GM21723 (cell line): ENCODE data around the gene CDK6.

Experiments used
- ATAC-seq: cut with Tn5 transposase; IDR thresholded peaks from one replicate; pipeline ENCODE4 v1.9.1; 2021; ENCODE audit warnings: mild to moderate bottlenecking, moderate library complexity; ENCODE audit not compliant: unreplicated experiment

CDK6 gene

GRCh38 chr7:92830027-92830426 is 6.3 kb downstream of the CDK6 start:
- no peak for ATAC-seq

DNA sequence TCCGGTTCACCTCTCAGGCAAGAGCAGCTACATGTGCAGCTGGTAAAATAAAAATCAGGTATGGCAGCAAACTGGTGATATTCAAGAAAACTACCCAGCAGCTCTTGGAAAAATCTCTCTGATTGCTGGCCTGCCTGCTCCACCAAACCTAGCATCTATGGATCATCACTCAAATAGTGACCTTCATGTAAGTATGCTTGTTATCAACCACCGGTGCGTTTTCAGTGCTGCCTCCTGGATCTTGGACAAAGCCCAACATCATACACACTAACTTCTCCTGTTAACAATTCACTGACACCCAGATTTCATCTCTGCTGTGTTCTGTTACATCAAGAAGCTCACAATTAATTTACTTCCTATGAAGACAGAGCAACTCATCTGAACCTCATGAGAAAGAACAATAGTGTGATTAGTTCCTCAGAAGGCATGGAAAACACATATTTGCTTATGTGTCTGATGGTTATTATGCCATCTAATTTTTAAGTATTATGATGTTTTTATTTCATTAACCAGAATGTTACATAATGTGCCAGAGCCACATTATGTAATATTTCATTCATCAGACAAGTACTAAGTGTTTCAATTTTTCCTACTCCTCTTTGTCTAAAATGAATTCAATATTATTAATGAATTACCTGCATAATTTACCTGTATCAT is 8.8 kb downstream of the CDK6 start:
- ATAC-seq = no peak

DNA sequence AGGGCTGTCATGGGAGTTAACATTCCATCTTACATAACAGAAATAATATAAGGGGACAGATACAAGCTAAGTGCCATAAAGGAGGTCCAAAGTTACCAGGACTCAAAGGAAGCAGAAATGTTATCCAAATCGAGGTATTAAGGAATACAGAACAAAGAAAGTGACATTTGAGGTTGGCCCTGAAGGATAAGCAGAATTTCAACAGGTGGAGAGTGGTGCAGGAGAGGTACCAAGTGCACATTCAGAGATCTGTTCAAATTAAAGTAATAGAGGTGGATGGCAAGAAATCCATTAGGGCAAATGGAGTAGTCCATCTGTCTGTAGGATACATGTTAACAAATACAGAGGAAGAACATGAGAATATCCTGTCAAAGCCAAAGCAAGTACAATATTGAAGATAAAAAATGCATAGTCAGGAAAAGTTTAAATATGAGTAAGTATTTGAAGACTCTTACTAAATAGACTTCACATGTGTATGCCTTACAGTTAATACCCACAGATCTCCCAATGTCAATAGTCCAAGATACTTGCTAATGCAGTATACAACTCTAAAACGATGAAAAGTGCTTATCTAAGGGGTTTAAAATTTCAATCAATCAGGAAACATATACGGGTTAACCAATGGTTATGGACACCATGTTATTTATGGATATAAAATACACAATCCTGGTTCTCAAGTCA is 10.0 kb downstream of the CDK6 start:
- no peak for ATAC-seq

GRCh38 chr7:92824901-92825480 is 11.4 kb downstream of the CDK6 start:
- ATAC-seq = no peak

DNA sequence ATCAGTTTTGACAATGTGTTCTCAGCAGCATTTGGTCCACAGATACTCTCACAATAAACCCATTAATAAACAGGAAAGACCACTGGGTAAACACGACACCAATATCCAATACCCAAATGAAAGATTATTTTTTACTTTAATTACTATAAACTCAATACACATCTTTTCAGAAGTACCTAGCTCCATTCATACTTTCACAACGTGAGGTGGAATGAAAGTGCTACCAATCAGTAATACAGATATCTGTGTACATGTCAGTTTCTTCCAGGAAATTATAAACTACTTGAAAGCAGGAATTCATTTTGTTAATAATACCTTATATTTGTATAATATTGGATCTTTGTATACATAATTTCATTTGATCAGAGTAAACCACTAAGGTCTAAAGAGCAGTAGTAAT is 11.9 kb downstream of the CDK6 start:
- no peak for ATAC-seq

- no peak for ATAC-seq
These were observed 13.3 kb downstream of the CDK6 start for GRCh38 chr7:92823042-92823441.

GRCh38 chr7:92820191-92820590 is 16.2 kb downstream of the CDK6 start:
- ATAC-seq = no peak

- ATAC-seq = no peak
These were observed 19.0 kb downstream of the CDK6 start for GRCh38 chr7:92817398-92817797.

GRCh38 chr7:92815412-92815811 is 21.0 kb downstream of the CDK6 start:
- peak; percentile 34 for ATAC-seq

- ATAC-seq = peak; percentile 56
These were observed 22.9 kb downstream of the CDK6 start for GRCh38 chr7:92813390-92814024.

GRCh38 chr7:92811158-92811557 is 25.2 kb downstream of the CDK6 start:
- ATAC-seq = no peak

GRCh38 chr7:92809760-92810573 is 26.4 kb downstream of the CDK6 start:
- peak; percentile 84 for ATAC-seq

GRCh38 chr7:92809397-92809759 is 27.0 kb downstream of the CDK6 start:
- peak; percentile 32 for ATAC-seq

DNA sequence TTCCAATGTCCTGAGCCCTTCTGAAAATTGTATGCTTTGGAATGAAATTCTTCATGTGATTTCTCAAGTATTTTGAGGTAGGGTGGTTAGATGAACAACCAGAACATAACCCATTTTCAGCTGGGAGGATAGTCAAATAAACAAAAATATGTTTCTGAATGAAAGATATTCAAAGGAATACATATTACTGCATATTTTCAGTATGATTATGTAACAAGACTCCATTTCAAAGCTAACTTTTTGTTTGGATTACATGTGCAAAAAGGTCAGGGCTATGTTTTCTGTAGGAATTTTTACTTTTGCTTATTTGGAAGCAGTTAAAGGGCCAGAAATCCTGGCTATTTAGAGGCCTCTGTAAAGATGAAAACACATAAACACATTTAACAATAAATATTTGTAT is 27.7 kb downstream of the CDK6 start:
- ATAC-seq = no peak

GRCh38 chr7:92808006-92808405 is 28.4 kb downstream of the CDK6 start:
- no peak for ATAC-seq

DNA sequence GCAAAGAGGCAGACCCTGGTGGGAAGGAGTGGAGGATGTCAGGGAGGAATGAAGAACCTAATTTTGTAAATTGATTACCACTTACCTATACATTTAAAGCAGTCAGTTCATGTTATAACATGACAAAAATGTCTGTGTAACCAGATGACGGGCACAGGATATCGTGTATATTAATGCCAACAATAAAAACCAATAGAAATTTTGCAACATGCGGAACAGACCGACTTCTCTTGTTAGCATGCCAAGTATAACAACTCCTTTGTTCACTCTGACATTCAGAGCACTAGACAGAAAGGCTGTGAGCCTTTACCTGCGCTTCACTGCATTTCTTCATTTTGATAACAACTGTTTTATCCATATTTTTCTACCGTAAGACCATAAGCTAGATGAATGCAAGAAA is 29.9 kb downstream of the CDK6 start:
- ATAC-seq = no peak

DNA sequence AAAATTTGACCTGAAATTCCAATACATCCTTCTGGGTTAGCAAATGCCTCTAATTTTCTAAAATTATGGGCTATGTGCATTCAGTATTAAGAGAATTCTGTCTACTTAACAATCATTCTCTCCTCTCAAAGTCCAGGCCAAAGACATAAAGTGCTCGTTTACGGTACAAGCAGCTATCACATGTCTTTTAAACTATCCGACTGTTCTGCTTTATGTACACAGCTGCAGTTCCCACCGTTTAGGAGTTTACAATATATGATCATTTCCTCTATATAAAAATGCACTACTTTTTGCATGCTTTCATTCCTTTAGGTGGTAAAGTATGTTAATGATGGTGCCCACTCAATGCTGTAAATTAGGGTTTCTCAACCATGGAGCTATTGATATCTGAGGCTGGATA is 34.0 kb downstream of the CDK6 start:
- no peak for ATAC-seq

DNA sequence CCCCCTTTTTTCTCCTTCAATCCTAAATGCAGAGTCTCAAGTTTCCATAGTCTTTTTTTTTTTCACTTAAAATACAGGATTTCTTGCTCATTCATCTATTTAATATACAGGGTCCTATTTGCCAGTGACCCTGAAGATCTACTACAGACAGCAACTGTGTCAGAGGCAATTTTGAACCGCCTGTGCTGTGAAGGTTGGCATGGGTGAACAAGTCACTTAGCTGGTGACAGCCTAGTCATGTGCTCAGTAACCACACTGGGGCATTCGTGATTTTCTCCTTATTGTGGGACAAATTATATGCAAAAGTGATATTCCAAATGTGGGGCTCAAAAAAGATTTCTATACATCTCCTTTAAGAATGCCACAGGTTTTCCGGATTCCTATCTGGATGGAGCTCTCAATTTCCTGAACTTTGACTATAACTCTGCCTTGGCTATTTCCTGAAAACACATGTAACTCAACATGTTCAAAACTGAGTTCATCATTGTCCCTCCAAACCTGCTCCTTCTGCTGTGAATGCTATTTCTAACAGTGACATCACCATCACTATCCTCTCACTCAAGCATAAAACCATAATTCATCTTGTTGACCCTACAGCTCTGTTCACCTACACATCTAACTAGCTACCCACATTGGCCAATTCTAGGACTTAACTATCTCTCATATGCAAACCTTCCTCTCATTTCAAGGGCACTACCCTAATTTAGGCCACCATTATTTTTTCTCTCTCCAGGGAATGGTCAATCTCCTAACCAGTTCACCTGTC is 36.7 kb downstream of the CDK6 start:
- ATAC-seq = no peak

- no peak for ATAC-seq
These were observed 37.7 kb downstream of the CDK6 start for GRCh38 chr7:92798517-92799249.

GRCh38 chr7:92797693-92798092 is 38.7 kb downstream of the CDK6 start:
- peak; percentile 52 for ATAC-seq
